GM12878 (cell line): ENCODE data around the gene MARCHF9. TPM values are rescaled to one million over a fixed set of nuclear protein-coding genes. Genes with fewer than 3 reads are reported as not detected.

Experiments
- BACH1 ChIP-seq: fragments of 450-650 bp; IDR thresholded peaks from 2 replicates; pipeline ENCODE4 v1.6.1; 2017; ENCODE audit warnings: mild to moderate bottlenecking, borderline replicate concordance
- CEBPZ ChIP-seq: fragments of 150-350 bp; IDR thresholded peaks from 2 replicates; pipeline ENCODE4 v1.6.1; 2016; ENCODE audit warnings: low read depth, low read length
- CUX1 ChIP-seq: IDR thresholded peaks from 2 replicates; pipeline ENCODE4 v1.6.1; 2012; ENCODE audit warnings: improper control_type of control experiment, low read depth, low read length; ENCODE audit not compliant: insufficient replicate concordance
- IRF5 ChIP-seq: fragments of 450-650 bp; IDR thresholded peaks from 2 replicates; pipeline ENCODE4 v1.6.1; 2017; ENCODE audit warnings: borderline replicate concordance
- KAT2A ChIP-seq: conservative IDR thresholded peaks from 2 replicates; pipeline ENCODE4 v1.6.1; 2011; ENCODE audit warnings: low read depth, low read length; ENCODE audit not compliant: control insufficient read depth
- PBX3 ChIP-seq: IDR thresholded peaks from 2 replicates; pipeline ENCODE4 v1.6.1; 2011; ENCODE audit warnings: mild to moderate bottlenecking, low read depth, low read length, moderate library complexity; ENCODE audit not compliant: insufficient replicate concordance
- PML ChIP-seq: IDR thresholded peaks from 2 replicates; pipeline ENCODE4 v1.6.1; 2012; ENCODE audit warnings: low read length, inconsistent platforms
- POU2F2 ChIP-seq: IDR thresholded peaks from 3 replicates; pipeline ENCODE4 v1.6.1; 2011; ENCODE audit warnings: low read depth, mild to moderate bottlenecking, low read length, borderline replicate concordance
- SREBF2 ChIP-seq: IDR thresholded peaks from 2 replicates; pipeline ENCODE4 v1.6.1; 2012; ENCODE audit warnings: mild to moderate bottlenecking, low read length
- TCF7 ChIP-seq: IDR thresholded peaks from 2 replicates; pipeline ENCODE4 v1.6.1; 2014; ENCODE audit warnings: antibody characterized with exemption, borderline replicate concordance
- polyA plus RNA-seq, 11 experiments: library from polyadenylated mRNA; depleted of rRNA in 4 of 11; unstranded in 6 of 11; stranded (reverse) in 5 of 11; fragments of >200 nt; fragmentation: Nextera tagmentation in 4 of 11; fragmentation: Illumina TruSeq in 1 of 11; extraction: Ambion mirVana in 4 of 11; extraction: Trizol in 1 of 11; gene quantifications; 1 replicate in 1 of 11; 2 replicates in 10 of 11; pipeline versions ENCODE4 v1.2.1 to v1.2.3, GENCODE V29; 2011 to 2016; ENCODE audit warnings: inconsistent platforms in 2 of 11, missing spikeins in 2 of 11, low read depth in 1 of 11
- total RNA-seq, 4 experiments: library from RNA; depleted of rRNA in 3 of 4; stranded (reverse); fragments of >200 nt in 3 of 4; fragmentation: Illumina TruSeq in 1 of 4; extraction: Trizol in 1 of 4; gene quantifications; 2 replicates each; pipeline versions ENCODE4 v1.2.1 to v1.2.3, GENCODE V29; 2013 to 2021

MARCHF9 gene
- total and polyA plus RNA-seq, 10 of the 15 experiments (the other 5 are each of a cell fraction or from before 2014, with no cell fraction given) = 2.4 to 29.3 (median 13.0) TPM

- TF ChIP-seq IRF5 (no peak), PML (no peak), POU2F2 (no peak; the same call in 2 of the 3 replicates), CEBPZ (no peak), BACH1 (no peak), PBX3 (no peak), SREBF2 (no peak), CUX1 (no peak), TCF7 (no peak), KAT2A (no peak)
Observed at GRCh38 chr12:57741844-57742738, 12.8 kb upstream of the MARCHF9 start (continued).
